GM10248 (cell line): ENCODE measurements around the gene LRRC74A.

ENCODE experiments used
- CTCF ChIA-PET: fragments of 300-600 bp; sonication (Branson Sonifier 250); formaldehyde crosslinking; extraction: SDS; loops from one replicate; lab custom pipeline; 2021; ENCODE audit warnings: antibody characterized with exemption; lab: Yijun Ruan, JAX
- POLR2A ChIA-PET: fragments of 350-650 bp; sonication (Branson Sonifier 250); formaldehyde crosslinking; extraction: SDS; loops from one replicate; lab custom pipeline; 2020; ENCODE audit warnings: antibody characterized with exemption; lab: Yijun Ruan, JAX
- DNase-seq: peaks from one replicate; pipeline ENCODE4 v3.0.0; 2012; ENCODE audit errors: extremely low spot score
- CTCF ChIP-seq: IDR thresholded peaks from 2 replicates; pipeline ENCODE4 v1.5.1; 2012; ENCODE audit warnings: mild to moderate bottlenecking, low read depth; ENCODE audit errors: extremely low read depth, missing control alignments, control extremely low read depth

Gene LRRC74A

GRCh38 chr14:76826122-76826521 lies at the start of gene LRRC74A:
Gene LRRC74A (plus strand): TSS chr14:76826408. CDS start chr14:76826698, 290 bp downstream.
- no peak for DNase-seq
- ChIA-PET POLR2A (interaction anchor here (0.6 kb wide), 1 partner anchor 15 kb away, joined by 6 read pairs; no protein-coding TSS in a partner anchor), CTCF (interaction anchor here (1.1 kb wide), 1 partner anchor 12 kb away, joined by 3 read pairs; no protein-coding TSS in a partner anchor)

DNA sequence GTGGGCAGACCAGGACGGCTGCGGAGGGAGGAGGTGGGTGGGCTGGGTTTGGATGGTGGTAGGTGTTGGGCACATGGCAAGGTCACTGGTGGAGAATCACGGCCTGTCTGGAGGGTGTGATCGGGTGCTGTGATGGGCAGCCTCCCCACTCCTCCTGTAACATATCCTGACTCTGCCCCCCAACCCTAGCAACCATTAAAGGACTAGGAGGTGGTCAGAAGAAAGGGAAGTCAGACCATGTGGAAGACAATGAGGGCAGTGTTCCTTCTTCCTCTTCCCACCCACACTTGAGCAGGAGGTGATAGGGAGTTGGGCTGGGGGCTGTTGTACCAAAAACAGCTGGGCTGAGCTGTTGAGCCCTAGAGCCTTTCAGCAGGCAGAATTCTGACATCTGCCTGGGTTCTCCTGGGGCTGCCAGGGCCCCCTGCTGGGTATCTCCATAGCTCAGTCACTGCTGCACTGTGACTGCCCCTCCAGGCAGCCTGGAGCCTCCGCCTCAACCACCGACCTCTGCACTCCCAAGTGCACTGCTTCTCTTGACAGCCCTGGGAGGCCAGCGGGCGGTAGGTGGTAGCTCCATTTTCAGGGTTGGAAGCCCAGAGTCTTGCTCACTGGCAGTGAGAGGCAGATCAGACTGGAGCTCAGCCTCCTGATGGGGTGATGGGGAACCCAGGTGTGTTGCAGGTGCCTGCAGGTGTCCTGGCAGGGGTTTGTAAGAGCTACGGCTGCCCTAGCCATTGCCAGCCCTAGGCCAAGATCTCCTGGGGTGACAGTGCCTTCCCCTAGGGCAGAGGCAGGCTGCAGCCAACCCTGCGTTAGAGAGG lies 49.6 kb upstream of the LRRC74A start:
- POLR2A ChIA-PET: interaction anchor here (0.5 kb wide), 1 partner anchor 252 kb away, joined by 5 read pairs; no protein-coding TSS in a partner anchor
- TF ChIP-seq CTCF: no peak
- DNase-seq: no peak
- CTCF ChIA-PET: interaction anchor here (1.0 to 2.1 kb wide), 2 partner anchors 8 to 66 kb away, joined by 3 to 15 read pairs; no protein-coding TSS in a partner anchor

More at GRCh38 chr14:76826122-76826521, at the start of gene LRRC74A:
- no peak for TF ChIP-seq CTCF

DNA sequence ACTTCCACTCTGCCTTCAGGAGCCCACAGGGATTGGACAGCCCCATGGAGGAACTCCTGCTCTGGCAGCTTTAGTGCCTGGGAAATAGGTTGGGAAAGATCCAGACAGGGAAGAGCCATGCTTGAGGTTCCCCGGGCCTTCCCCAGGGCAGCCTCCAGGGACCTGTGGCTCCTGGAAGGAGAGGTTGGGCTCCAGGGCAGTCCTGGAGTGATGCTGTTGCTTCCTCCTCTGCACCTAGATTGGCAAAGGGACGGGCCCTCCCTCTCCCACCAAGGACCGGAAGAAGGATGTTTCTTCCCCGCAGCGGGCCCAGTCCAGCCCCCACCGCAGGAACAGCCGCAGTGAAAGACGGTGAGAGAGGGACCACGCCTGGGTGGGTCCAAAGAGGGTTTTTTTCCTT lies 48.5 kb upstream of the LRRC74A start:
- no peak for TF ChIP-seq CTCF
- ChIA-PET POLR2A (no interaction called here), CTCF (interaction anchor here (1.0 kb wide), 1 partner anchor 68 kb away, joined by 3 read pairs; no protein-coding TSS in a partner anchor)

GRCh38 chr14:76778546-76779215 lies 47.5 kb upstream of the LRRC74A start:
- ChIA-PET POLR2A (no interaction called here), CTCF (interaction anchor here (2.1 to 10.4 kb wide), 2 partner anchors 10 to 68 kb away, joined by 7 to 106 read pairs; no protein-coding TSS in a partner anchor)
- TF ChIP-seq CTCF: no peak
- no peak for DNase-seq

More for the DNA sequence above, 48.5 kb upstream of the LRRC74A start:
- no peak for DNase-seq

DNA sequence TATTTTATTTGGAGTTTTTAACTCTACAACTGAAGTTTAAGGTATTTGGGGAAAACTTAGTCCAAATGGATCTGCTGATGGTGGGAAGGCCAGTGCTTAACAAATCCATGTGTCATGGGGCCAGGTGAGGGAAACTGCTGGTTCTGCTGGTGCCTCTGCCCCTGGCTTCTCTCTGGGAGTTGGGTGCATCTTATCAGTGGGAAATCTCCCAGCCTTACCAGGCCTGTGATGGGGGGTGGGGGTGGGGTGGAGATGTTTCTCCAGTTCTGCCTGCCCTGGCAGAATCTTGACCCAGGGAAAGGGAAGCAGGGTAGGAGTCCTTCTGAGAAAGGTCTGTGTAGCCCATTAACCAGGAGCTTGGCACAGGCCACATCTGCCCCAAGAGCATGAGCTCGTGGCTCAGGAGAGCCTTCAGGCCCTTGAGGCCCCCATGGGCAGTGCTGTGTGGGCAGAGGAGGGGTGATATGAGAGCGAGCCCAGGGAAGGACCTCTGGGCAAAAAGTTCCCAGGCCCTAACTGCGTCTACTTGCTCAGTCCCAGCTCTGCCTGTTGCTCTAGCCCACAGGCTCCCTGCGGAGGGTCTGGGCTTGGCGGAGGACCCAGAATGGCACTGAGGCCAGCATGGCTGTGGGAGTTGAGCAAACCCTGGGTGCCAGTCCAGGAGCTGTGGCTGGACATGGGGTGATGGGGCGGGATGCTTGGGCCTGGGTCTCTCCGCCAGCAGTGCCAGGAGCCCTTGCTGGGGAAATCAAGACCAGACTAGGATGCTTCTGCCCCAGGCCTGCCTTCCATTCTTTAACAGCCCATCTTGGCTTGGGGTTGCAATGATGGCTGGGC lies 46.8 kb upstream of the LRRC74A start:
- no peak for TF ChIP-seq CTCF
- ChIA-PET POLR2A (no interaction called here), CTCF (interaction anchor here (2.1 to 10.4 kb wide), 2 partner anchors 11 to 69 kb away, joined by 7 to 106 read pairs; no protein-coding TSS in a partner anchor)
- no peak for DNase-seq
